Glomerular visceral epithelial cell (primary cell): ENCODE measurements around the gene POLG.

Experiments
- DNase-seq: peaks from one replicate; pipeline ENCODE4 v3.0.0-alpha.2; 2016; ENCODE audit errors: extremely low spot score

Gene POLG

GRCh38 chr15:89370120-89370977, 35.7 kb upstream of the POLG start:
- no peak for DNase-seq

GRCh38 chr15:89369341-89369947, 34.8 kb upstream of the POLG start:
- DNase-seq: no peak

- no peak for DNase-seq
These were observed 34.1 kb upstream of the POLG start for GRCh38 chr15:89368566-89369223.

- no peak for DNase-seq
These were observed 33.1 kb upstream of the POLG start for GRCh38 chr15:89367485-89368451.

- DNase-seq: no peak
These were observed 32.2 kb upstream of the POLG start for GRCh38 chr15:89366656-89367393.

GRCh38 chr15:89365462-89366065, 30.9 kb upstream of the POLG start:
- no peak for DNase-seq

- DNase-seq: no peak
These were observed 30.3 kb upstream of the POLG start for GRCh38 chr15:89364741-89365450.

GRCh38 chr15:89364341-89364740, 29.7 kb upstream of the POLG start:
- no peak for DNase-seq

GRCh38 chr15:89363770-89364169, 29.1 kb upstream of the POLG start:
- DNase-seq: no peak

GRCh38 chr15:89363133-89363532, 28.5 kb upstream of the POLG start:
- no peak for DNase-seq

GRCh38 chr15:89362203-89363101, 27.8 kb upstream of the POLG start:
- no peak for DNase-seq

- peak; percentile 53 for DNase-seq
These were observed 27.0 kb upstream of the POLG start for GRCh38 chr15:89361451-89362202.

GRCh38 chr15:89360294-89360971, 25.8 kb upstream of the POLG start:
- no peak for DNase-seq

- DNase-seq: no peak
These were observed 25.1 kb upstream of the POLG start for GRCh38 chr15:89359471-89360293.

GRCh38 chr15:89358755-89359439, 24.3 kb upstream of the POLG start:
- DNase-seq: peak; percentile 73

GRCh38 chr15:89358435-89358754, 23.8 kb upstream of the POLG start:
- DNase-seq: no peak
